Measurements from ENCODE around the gene MYO1B.

Gene MYO1B

GRCh38 chr2:191245046-191245868 lies at the start of gene MYO1B:
Gene MYO1B (plus strand): TSS chr2:191245404. CDS start chr2:191276896, 31,492 bp downstream.
- H3K27ac ChIP-seq (ENCODE audit: low read length) = peak within 1 kb of the TSS; percentile 71
- H3K4me3 ChIP-seq (ENCODE audit: low read length) = peak within 1 kb of the TSS; percentile 91

GRCh38 chr2:191197096-191197495 lies 48.1 kb upstream of the MYO1B start:
- no peaks in the 10 kb centered on the region for H3K36me3 ChIP-seq (ENCODE audit: control insufficient read depth, low read depth, low read length)
- no peak overlapping the region for H3K27ac ChIP-seq (ENCODE audit: low read length)
- H3K27me3 ChIP-seq (ENCODE audit: control insufficient read depth, insufficient read depth, low read length) = no peaks in the 10 kb centered on the region
- no peaks in the 10 kb centered on the region for H3K4me1 ChIP-seq (ENCODE audit: control insufficient read depth, low read depth, low read length)
- no peak overlapping the region for H3K9ac ChIP-seq (ENCODE audit: low read length)
- H3K4me3 ChIP-seq (ENCODE audit: low read length) = no peak overlapping the region
- H3K9me3 ChIP-seq (ENCODE audit: control insufficient read depth, low read depth, low read length) = no peaks in the 10 kb centered on the region

More at GRCh38 chr2:191245046-191245868, at the start of gene MYO1B:
- Histone ChIP-seq H3K4me1 (ENCODE audit: control insufficient read depth, low read depth, low read length) (peaks cover 35% of the 10 kb centered on the region), H3K36me3 (ENCODE audit: control insufficient read depth, low read depth, low read length) (peaks cover 3% of the 10 kb centered on the region), H3K27me3 (ENCODE audit: control insufficient read depth, insufficient read depth, low read length) (peaks cover 11% of the 10 kb centered on the region), H3K9me3 (ENCODE audit: control insufficient read depth, low read depth, low read length) (no peaks in the 10 kb centered on the region), H3K9ac (ENCODE audit: low read length) (peak within 1 kb of the TSS; percentile 95)

DNA sequence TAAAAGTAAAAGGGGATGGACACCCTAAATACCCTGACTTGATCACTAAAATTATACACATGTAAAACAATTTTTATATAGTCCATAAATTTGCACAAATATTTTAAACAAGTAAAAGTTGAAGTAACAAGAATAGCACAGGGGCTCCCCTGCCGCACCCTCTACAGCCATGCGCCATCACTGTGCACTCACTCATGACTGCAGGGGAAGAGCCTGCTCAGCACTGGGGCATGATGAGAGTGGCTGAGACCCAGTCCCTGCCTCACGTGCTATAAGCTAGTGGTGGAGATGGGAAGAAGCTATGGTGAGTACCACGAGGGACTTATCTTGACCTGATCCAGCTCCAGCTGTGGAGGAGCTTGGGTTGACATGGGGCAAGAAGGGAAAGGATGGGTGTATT lies 46.9 kb upstream of the MYO1B start:
- Histone ChIP-seq H3K9me3 (ENCODE audit: control insufficient read depth, low read depth, low read length) (no peaks in the 10 kb centered on the region), H3K27me3 (ENCODE audit: control insufficient read depth, insufficient read depth, low read length) (no peaks in the 10 kb centered on the region), H3K36me3 (ENCODE audit: control insufficient read depth, low read depth, low read length) (no peaks in the 10 kb centered on the region), H3K4me1 (ENCODE audit: control insufficient read depth, low read depth, low read length) (no peaks in the 10 kb centered on the region), H3K27ac (ENCODE audit: low read length) (no peak overlapping the region), H3K4me3 (ENCODE audit: low read length) (no peak overlapping the region), H3K9ac (ENCODE audit: low read length) (no peak overlapping the region)

DNA sequence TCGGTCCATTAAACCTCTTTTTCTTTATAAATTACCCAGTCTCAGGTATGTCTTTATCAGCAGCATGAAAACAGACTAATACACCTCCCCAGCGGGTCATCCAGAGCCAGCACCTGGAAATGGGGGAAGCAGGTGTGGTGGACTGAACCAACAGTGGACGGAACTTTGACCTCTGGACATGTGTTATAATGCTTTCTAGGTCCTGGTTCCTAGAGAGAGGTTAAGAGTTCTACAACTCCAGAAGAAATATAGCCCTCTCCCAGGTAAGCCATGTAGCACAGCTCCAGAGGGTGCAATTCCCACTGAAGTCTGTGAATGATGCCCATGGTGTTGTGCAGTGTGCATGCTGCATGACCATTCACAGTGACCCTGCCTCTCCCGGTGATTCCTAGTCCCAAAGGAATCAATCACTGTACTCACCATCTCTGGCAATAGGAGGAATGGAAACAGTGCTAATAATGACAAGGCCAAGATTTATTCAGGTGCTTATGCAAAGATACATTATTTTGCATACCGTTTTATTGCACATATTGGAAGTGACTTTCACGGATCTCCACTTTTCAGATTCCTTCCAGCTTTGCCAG lies 45.2 kb upstream of the MYO1B start:
- Histone ChIP-seq H3K4me1 (ENCODE audit: control insufficient read depth, low read depth, low read length) (no peaks in the 10 kb centered on the region), H3K36me3 (ENCODE audit: control insufficient read depth, low read depth, low read length) (no peaks in the 10 kb centered on the region), H3K9me3 (ENCODE audit: control insufficient read depth, low read depth, low read length) (no peaks in the 10 kb centered on the region), H3K27ac (ENCODE audit: low read length) (no peak overlapping the region), H3K27me3 (ENCODE audit: control insufficient read depth, insufficient read depth, low read length) (no peaks in the 10 kb centered on the region), H3K4me3 (ENCODE audit: low read length) (no peak overlapping the region), H3K9ac (ENCODE audit: low read length) (no peak overlapping the region)

GRCh38 chr2:191200910-191201309 lies 44.3 kb upstream of the MYO1B start:
- no peaks in the 10 kb centered on the region for H3K9me3 ChIP-seq (ENCODE audit: control insufficient read depth, low read depth, low read length)
- H3K27me3 ChIP-seq (ENCODE audit: control insufficient read depth, insufficient read depth, low read length) = no peaks in the 10 kb centered on the region
- H3K9ac ChIP-seq (ENCODE audit: low read length) = no peak overlapping the region
- H3K4me3 ChIP-seq (ENCODE audit: low read length) = no peak overlapping the region
- H3K27ac ChIP-seq (ENCODE audit: low read length) = no peak overlapping the region
- no peaks in the 10 kb centered on the region for H3K36me3 ChIP-seq (ENCODE audit: control insufficient read depth, low read depth, low read length)
- no peaks in the 10 kb centered on the region for H3K4me1 ChIP-seq (ENCODE audit: control insufficient read depth, low read depth, low read length)

DNA sequence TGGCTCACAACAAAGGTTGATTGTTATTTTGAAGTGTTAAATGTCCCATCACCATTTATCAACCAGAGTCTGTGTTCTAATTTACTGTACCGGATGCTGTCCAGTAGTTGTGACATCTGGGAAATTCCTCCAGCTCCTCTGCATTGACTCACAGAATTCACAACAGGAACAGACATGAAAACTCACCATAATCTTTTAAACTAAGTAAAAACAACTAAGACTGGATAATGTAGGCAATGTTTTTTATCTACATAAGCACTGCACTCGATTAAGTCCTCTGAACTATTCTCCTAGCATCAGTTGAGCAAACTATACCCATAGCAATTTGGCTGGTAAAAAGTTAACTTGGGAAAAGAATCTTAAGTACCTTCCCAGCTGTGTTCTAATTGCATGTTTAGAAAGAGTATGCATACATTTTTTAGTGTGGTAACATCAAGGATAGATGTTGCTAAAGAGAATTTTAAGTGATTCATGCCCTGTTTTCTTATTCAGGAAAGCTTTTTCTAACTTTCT lies 42.9 kb upstream of the MYO1B start:
- H3K4me1 ChIP-seq (ENCODE audit: control insufficient read depth, low read depth, low read length) = no peaks in the 10 kb centered on the region
- H3K27me3 ChIP-seq (ENCODE audit: control insufficient read depth, insufficient read depth, low read length) = no peaks in the 10 kb centered on the region
- no peaks in the 10 kb centered on the region for H3K36me3 ChIP-seq (ENCODE audit: control insufficient read depth, low read depth, low read length)
- no peaks in the 10 kb centered on the region for H3K9me3 ChIP-seq (ENCODE audit: control insufficient read depth, low read depth, low read length)
- H3K9ac ChIP-seq (ENCODE audit: low read length) = no peak overlapping the region
- no peak overlapping the region for H3K4me3 ChIP-seq (ENCODE audit: low read length)
- H3K27ac ChIP-seq (ENCODE audit: low read length) = no peak overlapping the region

DNA sequence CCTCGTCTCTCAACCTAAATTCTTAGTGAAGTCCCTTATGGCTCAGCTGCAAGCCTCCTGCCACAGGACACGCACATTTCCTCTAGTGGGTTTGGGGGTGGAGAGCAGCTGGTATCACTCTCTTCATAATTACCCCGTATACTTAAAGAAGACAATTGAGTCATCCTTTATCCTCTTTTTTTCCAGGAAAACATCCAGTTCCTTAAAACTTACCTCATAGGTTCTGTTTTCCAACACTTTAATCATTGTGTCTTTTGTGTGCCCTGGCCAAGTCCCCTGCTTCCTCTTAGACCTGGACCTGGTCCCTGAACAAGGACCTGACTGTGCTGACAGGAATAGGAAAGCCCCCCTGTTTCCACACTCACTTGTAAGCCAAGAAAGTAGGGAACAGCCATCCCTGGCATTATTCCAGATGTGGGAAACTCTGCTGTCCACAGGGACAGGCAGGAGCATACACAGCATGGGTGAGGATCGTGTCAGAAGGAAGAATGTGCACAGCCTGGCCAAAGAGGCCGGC lies 42.3 kb upstream of the MYO1B start:
- Histone ChIP-seq H3K27ac (ENCODE audit: low read length) (no peak overlapping the region), H3K4me3 (ENCODE audit: low read length) (no peak overlapping the region), H3K9ac (ENCODE audit: low read length) (no peak overlapping the region), H3K9me3 (ENCODE audit: control insufficient read depth, low read depth, low read length) (no peaks in the 10 kb centered on the region), H3K36me3 (ENCODE audit: control insufficient read depth, low read depth, low read length) (no peaks in the 10 kb centered on the region), H3K27me3 (ENCODE audit: control insufficient read depth, insufficient read depth, low read length) (no peaks in the 10 kb centered on the region), H3K4me1 (ENCODE audit: control insufficient read depth, low read depth, low read length) (no peaks in the 10 kb centered on the region)

- H3K4me1 ChIP-seq (ENCODE audit: control insufficient read depth, low read depth, low read length) = no peaks in the 10 kb centered on the region
- H3K27ac ChIP-seq (ENCODE audit: low read length) = no peak overlapping the region
- H3K9me3 ChIP-seq (ENCODE audit: control insufficient read depth, low read depth, low read length) = peaks cover under 1% of the 10 kb centered on the region
- no peak overlapping the region for H3K4me3 ChIP-seq (ENCODE audit: low read length)
- no peaks in the 10 kb centered on the region for H3K27me3 ChIP-seq (ENCODE audit: control insufficient read depth, insufficient read depth, low read length)
- no peaks in the 10 kb centered on the region for H3K36me3 ChIP-seq (ENCODE audit: control insufficient read depth, low read depth, low read length)
- no peak overlapping the region for H3K9ac ChIP-seq (ENCODE audit: low read length)
Measured at GRCh38 chr2:191204433-191204832, 40.8 kb upstream of the MYO1B start.

GRCh38 chr2:191206613-191207471 lies 38.4 kb upstream of the MYO1B start:
- Histone ChIP-seq H3K4me1 (ENCODE audit: control insufficient read depth, low read depth, low read length) (no peaks in the 10 kb centered on the region), H3K27me3 (ENCODE audit: control insufficient read depth, insufficient read depth, low read length) (no peaks in the 10 kb centered on the region), H3K9ac (ENCODE audit: low read length) (no peak overlapping the region), H3K4me3 (ENCODE audit: low read length) (no peak overlapping the region), H3K27ac (ENCODE audit: low read length) (no peak overlapping the region), H3K36me3 (ENCODE audit: control insufficient read depth, low read depth, low read length) (no peaks in the 10 kb centered on the region), H3K9me3 (ENCODE audit: control insufficient read depth, low read depth, low read length) (peaks cover 3% of the 10 kb centered on the region)

GRCh38 chr2:191209340-191209739 lies 35.9 kb upstream of the MYO1B start:
- Histone ChIP-seq H3K27ac (ENCODE audit: low read length) (no peak overlapping the region), H3K4me3 (ENCODE audit: low read length) (no peak overlapping the region), H3K9ac (ENCODE audit: low read length) (no peak overlapping the region), H3K9me3 (ENCODE audit: control insufficient read depth, low read depth, low read length) (peaks cover 3% of the 10 kb centered on the region), H3K27me3 (ENCODE audit: control insufficient read depth, insufficient read depth, low read length) (no peaks in the 10 kb centered on the region), H3K36me3 (ENCODE audit: control insufficient read depth, low read depth, low read length) (no peaks in the 10 kb centered on the region), H3K4me1 (ENCODE audit: control insufficient read depth, low read depth, low read length) (no peaks in the 10 kb centered on the region)

- H3K36me3 ChIP-seq (ENCODE audit: control insufficient read depth, low read depth, low read length) = no peaks in the 10 kb centered on the region
- peaks cover 3% of the 10 kb centered on the region for H3K9me3 ChIP-seq (ENCODE audit: control insufficient read depth, low read depth, low read length)
- H3K4me1 ChIP-seq (ENCODE audit: control insufficient read depth, low read depth, low read length) = no peaks in the 10 kb centered on the region
Measured at GRCh38 chr2:191212119-191212518, 33.1 kb upstream of the MYO1B start.

More at GRCh38 chr2:191212119-191212518, 33.1 kb upstream of the MYO1B start:
- Histone ChIP-seq H3K27ac (ENCODE audit: low read length) (no peak overlapping the region), H3K9ac (ENCODE audit: low read length) (no peak overlapping the region), H3K27me3 (ENCODE audit: control insufficient read depth, insufficient read depth, low read length) (no peaks in the 10 kb centered on the region), H3K4me3 (ENCODE audit: low read length) (no peak overlapping the region)

All from iPS-18a (cell line).